ENCODE data around the gene FILIP1L. TPM values are rescaled to one million over a fixed set of nuclear protein-coding genes. Genes with fewer than 3 reads are reported as not detected.

The FILIP1L gene
- total RNA-seq, 2 experiments from 2014 or later = 0.24 TPM; not detected in 1

- H3K4me3 Mint-ChIP-seq = no peak overlapping the region
- no peaks in the 10 kb centered on the region for H3K9me3 Mint-ChIP-seq
- H3K36me3 Mint-ChIP-seq (ENCODE audit: low read depth) = no peaks in the 10 kb centered on the region
- peaks cover 18% of the 10 kb centered on the region for H3K4me1 Mint-ChIP-seq (ENCODE audit: low read depth)
- DNase-seq = peak; percentile 15
- intact Hi-C loops (cut with micrococcal nuclease) = loop anchor here (10.0 kb wide), 1 partner anchor 968 kb away; the partner anchor contains the start of gene DCBLD2
- no peak overlapping the region for H3K27ac Mint-ChIP-seq
- CTCF ChIA-PET = interaction anchor here (0.7 kb wide), 1 partner anchor 851 kb away, joined by 3 read pairs; no protein-coding TSS in a partner anchor
- H3K27me3 Mint-ChIP-seq (ENCODE audit: low read depth) = no peaks in the 10 kb centered on the region
These were observed 241.4 kb downstream of the FILIP1L start for GRCh38 chr3:99872923-99873254.

- DNase-seq = no peak
- Mint-ChIP-seq H3K27me3 (ENCODE audit: low read depth) (no peaks in the 10 kb centered on the region), H3K27ac (no peak overlapping the region), H3K4me3 (no peak overlapping the region), H3K9me3 (no peaks in the 10 kb centered on the region), H3K36me3 (ENCODE audit: low read depth) (peaks cover 2% of the 10 kb centered on the region), H3K4me1 (ENCODE audit: low read depth) (peaks cover 31% of the 10 kb centered on the region)
- CTCF ChIA-PET = interaction anchor here (0.5 to 1.9 kb wide), 3 partner anchors 22 to 40 kb away, joined by 4 to 8 read pairs (median 4); no protein-coding TSS in a partner anchor
- intact Hi-C loops (cut with micrococcal nuclease) = loop anchor here (10.0 kb wide), 1 partner anchor 967 kb away; the partner anchor contains the start of gene DCBLD2
These were observed 242.9 kb downstream of the FILIP1L start for GRCh38 chr3:99871231-99872045.

GRCh38 chr3:99870712-99871111, 243.6 kb downstream of the FILIP1L start:
- Mint-ChIP-seq H3K36me3 (ENCODE audit: low read depth) (peaks cover 2% of the 10 kb centered on the region), H3K4me1 (ENCODE audit: low read depth) (peaks cover 37% of the 10 kb centered on the region), H3K27me3 (ENCODE audit: low read depth) (no peaks in the 10 kb centered on the region), H3K27ac (no peak overlapping the region), H3K9me3 (no peaks in the 10 kb centered on the region), H3K4me3 (no peak overlapping the region)
- CTCF ChIA-PET = interaction anchor here (1.3 to 1.9 kb wide), 2 partner anchors 21 to 39 kb away, joined by 4 to 8 read pairs; no protein-coding TSS in a partner anchor
- no peak for DNase-seq
- intact Hi-C loops (cut with micrococcal nuclease) = loop anchor here (10.0 kb wide), 1 partner anchor 966 kb away; the partner anchor contains the start of gene DCBLD2

DNA sequence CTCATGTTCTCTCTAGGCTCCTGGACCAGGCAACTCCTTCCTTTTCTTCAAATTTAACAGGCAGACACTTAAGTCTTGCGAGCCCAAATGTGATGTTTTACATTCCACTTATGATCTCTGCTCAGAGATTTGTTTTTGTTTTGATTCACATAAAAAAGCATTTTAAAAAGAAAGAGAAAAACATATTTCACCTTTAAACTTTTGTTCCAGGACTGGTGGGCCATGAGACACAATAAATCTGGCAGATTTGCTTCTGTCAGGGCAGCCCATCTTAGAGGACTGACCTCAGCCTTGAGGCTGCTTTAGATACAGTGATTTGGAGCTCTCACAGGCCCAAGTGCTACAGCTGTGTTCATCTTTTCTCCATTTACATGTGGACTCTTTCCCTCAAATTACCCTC, 244.7 kb downstream of the FILIP1L start:
- Mint-ChIP-seq H3K27ac (no peak overlapping the region), H3K27me3 (ENCODE audit: low read depth) (no peaks in the 10 kb centered on the region), H3K4me3 (no peak overlapping the region), H3K4me1 (ENCODE audit: low read depth) (peaks cover 35% of the 10 kb centered on the region), H3K36me3 (ENCODE audit: low read depth) (peaks cover 2% of the 10 kb centered on the region), H3K9me3 (no peaks in the 10 kb centered on the region)
- intact Hi-C loops (cut with micrococcal nuclease) = loop anchor here (10.0 kb wide), 1 partner anchor 965 kb away; the partner anchor contains the start of gene DCBLD2
- CTCF ChIA-PET = interaction anchor here (1.9 kb wide), 1 partner anchor 38 kb away, joined by 8 read pairs; no protein-coding TSS in a partner anchor
- DNase-seq = no peak

DNA sequence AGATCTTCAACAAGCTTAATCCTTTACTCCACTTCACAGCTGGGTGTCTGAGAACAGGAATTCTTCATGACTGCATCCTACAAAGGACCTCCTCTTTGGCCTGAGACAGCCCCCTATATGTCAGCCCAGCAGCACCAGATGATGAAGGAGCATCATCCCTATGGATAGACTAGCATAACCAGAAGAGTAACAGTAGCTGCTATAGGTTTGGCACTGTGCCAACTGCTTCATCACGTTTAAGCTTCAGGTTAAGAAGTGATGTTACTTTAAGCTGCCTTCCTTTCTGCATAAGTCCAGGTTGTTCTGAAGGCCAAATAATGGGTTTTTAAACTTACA, 246.0 kb downstream of the FILIP1L start:
- no peaks in the 10 kb centered on the region for H3K27me3 Mint-ChIP-seq (ENCODE audit: low read depth)
- no peaks in the 10 kb centered on the region for H3K9me3 Mint-ChIP-seq
- no peak overlapping the region for H3K4me3 Mint-ChIP-seq
- H3K36me3 Mint-ChIP-seq (ENCODE audit: low read depth) = peaks cover 2% of the 10 kb centered on the region
- H3K27ac Mint-ChIP-seq = no peak overlapping the region
- CTCF ChIA-PET = interaction anchor here (0.6 to 1.0 kb wide), 2 partner anchors 18 to 200 kb away, joined by 3 read pairs; no protein-coding TSS in a partner anchor
- DNase-seq = peak; percentile 26
- peaks cover 38% of the 10 kb centered on the region for H3K4me1 Mint-ChIP-seq (ENCODE audit: low read depth)
- intact Hi-C loops (cut with micrococcal nuclease) = no loop called here

GRCh38 chr3:99867594-99868310, 246.5 kb downstream of the FILIP1L start:
- H3K4me1 Mint-ChIP-seq (ENCODE audit: low read depth) = peaks cover 38% of the 10 kb centered on the region
- DNase-seq = no peak
- intact Hi-C loops (cut with micrococcal nuclease) = loop anchor here (1.0 kb wide), 1 partner anchor 8 kb away; no protein-coding TSS in a partner anchor
- H3K36me3 Mint-ChIP-seq (ENCODE audit: low read depth) = peaks cover 2% of the 10 kb centered on the region
- no peaks in the 10 kb centered on the region for H3K9me3 Mint-ChIP-seq
- CTCF ChIA-PET = interaction anchor here (0.6 to 1.0 kb wide), 2 partner anchors 19 to 201 kb away, joined by 3 read pairs; no protein-coding TSS in a partner anchor
- H3K27me3 Mint-ChIP-seq (ENCODE audit: low read depth) = no peaks in the 10 kb centered on the region
- no peak overlapping the region for H3K4me3 Mint-ChIP-seq
- H3K27ac Mint-ChIP-seq = no peak overlapping the region

GRCh38 chr3:99866261-99866761, 248.0 kb downstream of the FILIP1L start:
- no peak for DNase-seq
- no peak overlapping the region for H3K4me3 Mint-ChIP-seq
- peaks cover 38% of the 10 kb centered on the region for H3K4me1 Mint-ChIP-seq (ENCODE audit: low read depth)
- H3K9me3 Mint-ChIP-seq = no peaks in the 10 kb centered on the region
- no peak overlapping the region for H3K27ac Mint-ChIP-seq
- no peaks in the 10 kb centered on the region for H3K27me3 Mint-ChIP-seq (ENCODE audit: low read depth)
- intact Hi-C loops (cut with micrococcal nuclease) = no loop called here
- CTCF ChIA-PET = no interaction called here
- peaks cover 4% of the 10 kb centered on the region for H3K36me3 Mint-ChIP-seq (ENCODE audit: low read depth)

- peaks cover 4% of the 10 kb centered on the region for H3K36me3 Mint-ChIP-seq (ENCODE audit: low read depth)
- no peak overlapping the region for H3K27ac Mint-ChIP-seq
- no peaks in the 10 kb centered on the region for H3K9me3 Mint-ChIP-seq
- H3K4me1 Mint-ChIP-seq (ENCODE audit: low read depth) = peaks cover 38% of the 10 kb centered on the region
- no peak overlapping the region for H3K4me3 Mint-ChIP-seq
- intact Hi-C loops (cut with micrococcal nuclease) = no loop called here
- no peak for DNase-seq
- CTCF ChIA-PET = no interaction called here
- H3K27me3 Mint-ChIP-seq (ENCODE audit: low read depth) = no peaks in the 10 kb centered on the region
These were observed 249.0 kb downstream of the FILIP1L start for GRCh38 chr3:99865321-99865720.

- no peak overlapping the region for H3K4me3 Mint-ChIP-seq
- no peak for DNase-seq
- peaks cover 38% of the 10 kb centered on the region for H3K4me1 Mint-ChIP-seq (ENCODE audit: low read depth)
- no peaks in the 10 kb centered on the region for H3K27me3 Mint-ChIP-seq (ENCODE audit: low read depth)
- CTCF ChIA-PET = no interaction called here
- no peak overlapping the region for H3K27ac Mint-ChIP-seq
- no peaks in the 10 kb centered on the region for H3K9me3 Mint-ChIP-seq
- peaks cover 4% of the 10 kb centered on the region for H3K36me3 Mint-ChIP-seq (ENCODE audit: low read depth)
- intact Hi-C loops (cut with micrococcal nuclease) = no loop called here
These were observed 250.0 kb downstream of the FILIP1L start for GRCh38 chr3:99864289-99864688.

- Mint-ChIP-seq H3K27ac (no peak overlapping the region), H3K9me3 (no peaks in the 10 kb centered on the region), H3K4me3 (no peak overlapping the region), H3K36me3 (ENCODE audit: low read depth) (peaks cover 4% of the 10 kb centered on the region), H3K4me1 (ENCODE audit: low read depth) (peaks cover 37% of the 10 kb centered on the region), H3K27me3 (ENCODE audit: low read depth) (no peaks in the 10 kb centered on the region)
- DNase-seq = no peak
- intact Hi-C loops (cut with micrococcal nuclease) = no loop called here
- CTCF ChIA-PET = no interaction called here
These were observed 250.7 kb downstream of the FILIP1L start for GRCh38 chr3:99863588-99863987.

DNA sequence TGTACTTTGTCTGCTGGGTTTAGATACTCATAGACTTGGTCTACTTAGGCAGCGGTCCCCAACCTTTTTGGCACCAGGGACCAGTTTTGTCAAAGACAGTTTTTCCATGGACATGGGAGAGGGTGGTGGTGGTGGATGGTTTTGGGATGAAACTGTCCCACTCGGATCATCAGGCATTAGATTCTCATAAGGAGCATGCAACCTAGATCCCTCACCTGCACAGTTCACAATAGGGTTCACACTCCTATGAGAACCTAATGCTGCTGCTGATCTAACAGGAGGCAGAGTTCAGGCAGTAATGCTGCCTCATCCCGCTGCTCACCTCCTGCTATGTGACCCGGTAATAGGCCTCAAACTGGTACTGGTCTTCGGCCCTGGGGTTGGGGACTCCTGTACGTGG, 251.3 kb downstream of the FILIP1L start:
- Mint-ChIP-seq H3K27me3 (ENCODE audit: low read depth) (no peaks in the 10 kb centered on the region), H3K4me1 (ENCODE audit: low read depth) (peaks cover 32% of the 10 kb centered on the region), H3K27ac (no peak overlapping the region), H3K36me3 (ENCODE audit: low read depth) (peaks cover 4% of the 10 kb centered on the region), H3K4me3 (no peak overlapping the region), H3K9me3 (no peaks in the 10 kb centered on the region)
- intact Hi-C loops (cut with micrococcal nuclease) = no loop called here
- DNase-seq = no peak
- CTCF ChIA-PET = no interaction called here

DNA sequence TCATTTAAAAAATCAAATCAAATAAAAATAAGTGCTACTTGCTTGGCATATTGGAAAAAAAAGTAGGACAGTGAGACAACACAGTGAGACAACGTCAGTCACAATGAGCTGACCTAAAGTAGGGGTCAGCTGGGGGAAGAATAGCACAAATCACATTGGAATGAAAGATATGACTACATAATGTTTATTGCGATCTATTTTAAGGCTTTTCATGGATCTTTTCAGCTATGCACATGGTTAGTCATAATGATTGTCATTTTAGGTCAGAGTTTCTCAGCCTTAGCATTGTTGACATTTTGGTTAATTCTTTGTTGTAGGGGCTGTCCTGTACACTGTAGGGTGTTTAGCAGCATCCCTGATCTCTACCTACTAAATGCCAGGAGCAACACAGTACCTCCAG, 252.1 kb downstream of the FILIP1L start:
- H3K4me1 Mint-ChIP-seq (ENCODE audit: low read depth) = peaks cover 24% of the 10 kb centered on the region
- no peak overlapping the region for H3K4me3 Mint-ChIP-seq
- DNase-seq = no peak
- intact Hi-C loops (cut with micrococcal nuclease) = no loop called here
- peaks cover 3% of the 10 kb centered on the region for H3K36me3 Mint-ChIP-seq (ENCODE audit: low read depth)
- CTCF ChIA-PET = no interaction called here
- no peaks in the 10 kb centered on the region for H3K9me3 Mint-ChIP-seq
- no peak overlapping the region for H3K27ac Mint-ChIP-seq
- H3K27me3 Mint-ChIP-seq (ENCODE audit: low read depth) = no peaks in the 10 kb centered on the region
